Neural cell (in vitro differentiated cells): ENCODE results near the gene PRKCQ.

Experiments
- POLR2AphosphoS5 ChIP-seq: IDR thresholded peaks from 2 replicates; pipeline ENCODE4 v1.6.1; 2012
- SMC3 ChIP-seq: fragments of 450-650 bp; conservative IDR thresholded peaks from 2 replicates; pipeline ENCODE4 v1.6.1; 2014; ENCODE audit warnings: antibody characterized with exemption, mild to moderate bottlenecking, moderate library complexity; ENCODE audit not compliant: poor library complexity
- TF ChIP-seq, protein P1 (sequence below): fragments of 450-650 bp; IDR thresholded peaks from 2 replicates; pipeline ENCODE4 v1.5.1; 2014; ENCODE audit warnings: antibody characterized with exemption, mild to moderate bottlenecking, moderate library complexity; ENCODE audit not compliant: poor library complexity, severe bottlenecking

- no peak for TF ChIP-seq POLR2AphosphoS5
- TF ChIP-seq, protein P1, sequence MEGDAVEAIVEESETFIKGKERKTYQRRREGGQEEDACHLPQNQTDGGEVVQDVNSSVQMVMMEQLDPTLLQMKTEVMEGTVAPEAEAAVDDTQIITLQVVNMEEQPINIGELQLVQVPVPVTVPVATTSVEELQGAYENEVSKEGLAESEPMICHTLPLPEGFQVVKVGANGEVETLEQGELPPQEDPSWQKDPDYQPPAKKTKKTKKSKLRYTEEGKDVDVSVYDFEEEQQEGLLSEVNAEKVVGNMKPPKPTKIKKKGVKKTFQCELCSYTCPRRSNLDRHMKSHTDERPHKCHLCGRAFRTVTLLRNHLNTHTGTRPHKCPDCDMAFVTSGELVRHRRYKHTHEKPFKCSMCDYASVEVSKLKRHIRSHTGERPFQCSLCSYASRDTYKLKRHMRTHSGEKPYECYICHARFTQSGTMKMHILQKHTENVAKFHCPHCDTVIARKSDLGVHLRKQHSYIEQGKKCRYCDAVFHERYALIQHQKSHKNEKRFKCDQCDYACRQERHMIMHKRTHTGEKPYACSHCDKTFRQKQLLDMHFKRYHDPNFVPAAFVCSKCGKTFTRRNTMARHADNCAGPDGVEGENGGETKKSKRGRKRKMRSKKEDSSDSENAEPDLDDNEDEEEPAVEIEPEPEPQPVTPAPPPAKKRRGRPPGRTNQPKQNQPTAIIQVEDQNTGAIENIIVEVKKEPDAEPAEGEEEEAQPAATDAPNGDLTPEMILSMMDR, result no peak
- TF ChIP-seq SMC3, result no peak
Observed at GRCh38 chr10:6588845-6589244, 8.8 kb upstream of the PRKCQ start.
